Measurements from ENCODE around the gene PPP2R1B. TPM values are rescaled to one million over a fixed set of nuclear protein-coding genes. Genes with fewer than 3 reads are reported as not detected.

Gene PPP2R1B
- total and polyA plus RNA-seq, 2 of the 8 experiments (the other 6 are each of a cell fraction or from before 2014, with no cell fraction given) = 25.8 to 87.0 TPM

DNA sequence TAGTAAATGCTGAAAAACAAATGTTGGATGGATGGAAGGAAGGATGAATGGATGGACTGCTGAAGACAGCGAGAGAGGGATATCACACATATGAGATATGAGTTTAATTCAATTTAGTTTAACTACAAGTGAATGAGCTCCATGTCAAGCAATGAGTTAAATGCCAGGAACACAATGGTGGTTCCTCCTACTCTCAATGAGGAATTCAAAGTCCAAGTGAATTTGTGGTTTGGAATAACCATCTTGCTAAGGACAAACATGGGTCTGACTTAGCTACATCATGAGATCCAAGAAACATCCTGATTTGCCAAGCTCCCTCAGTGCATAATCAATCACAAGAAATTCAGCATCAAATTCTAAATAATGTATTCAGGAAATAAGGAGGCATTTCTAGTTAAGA, 26.1 kb upstream of the PPP2R1B start:
- Histone ChIP-seq H3K36me3 (ENCODE audit: control insufficient read depth in 2 of 4, insufficient read depth in 4 of 4, low read length in 3 of 4) (no peaks in the 10 kb centered on the region), H3K79me1 (ENCODE audit: low read depth, low read length) (no peaks in the 10 kb centered on the region), H3K9me3 (ENCODE audit: insufficient read depth in 2 of 2, low read depth in 1 of 2, low read length in 1 of 2) (no peaks in the 10 kb centered on the region), H3K27me3 (replicated peaks in 1 of 4; ENCODE audit: control insufficient read depth in 3 of 4, extremely low read depth in 1 of 4, insufficient read depth in 3 of 4, low read length in 3 of 4) (peaks cover 0 to 1% (median 0%) of the 10 kb centered on the region in 4 experiments; a peak in 1 of 7 replicates), H4K8ac (ENCODE audit: extremely low read depth, insufficient read depth, low read length) (no peak overlapping the region), H3K4me1 (replicated peaks in 1 of 4; ENCODE audit: control insufficient read depth in 3 of 4, insufficient read depth in 4 of 4, low read length in 3 of 4) (no peaks in the 10 kb centered on the region), H3K23me2 (ENCODE audit: low read depth, low read length) (no peaks in the 10 kb centered on the region; the same call in 1 of the 2 replicates), H4K20me1 (replicated peaks in 1 of 2; ENCODE audit: control insufficient read depth in 1 of 2, insufficient read depth in 2 of 2, low read length in 2 of 2) (no peaks in the 10 kb centered on the region), H2BK5ac (ENCODE audit: low read depth, low read length) (no peak overlapping the region), H2AFZ (ENCODE audit: low read length) (no peak overlapping the region), H3K4ac (replicated peaks; ENCODE audit: insufficient read length, low read depth, low read length) (no peak overlapping the region), H2AK5ac (ENCODE audit: low read depth, low read length) (no peak overlapping the region), H3K4me3 (ENCODE audit: extremely low read depth in 1 of 4, insufficient read depth in 2 of 4, low read depth in 3 of 4, low read length in 4 of 4) (no peak overlapping the region), H3K14ac (ENCODE audit: insufficient read length) (no peak overlapping the region), H3K27ac (ENCODE audit: low read depth, low read length) (no peak overlapping the region), H4K5ac (ENCODE audit: insufficient read length, low read depth, low read length) (no peak overlapping the region), H3K79me2 (ENCODE audit: control insufficient read depth in 1 of 2, insufficient read depth in 2 of 2, low read length in 2 of 2) (no peaks in the 10 kb centered on the region), H3K9ac (replicated peaks in 1 of 4; ENCODE audit: extremely low read depth in 1 of 4, low read depth in 3 of 4, low read length in 3 of 4) (no peak overlapping the region), H3K18ac (ENCODE audit: extremely low read depth, low read length) (no peak overlapping the region), H2BK12ac (ENCODE audit: low read depth, low read length) (no peak overlapping the region), H2BK20ac (ENCODE audit: low read length) (no peak overlapping the region), H2BK15ac (ENCODE audit: low read length) (no peak overlapping the region), H3K56ac (replicated peaks; ENCODE audit: insufficient read length, low read depth, low read length) (no peak overlapping the region), H2BK120ac (replicated peaks; ENCODE audit: low read depth, low read length) (no peak overlapping the region), H3K4me2 (ENCODE audit: insufficient read depth in 1 of 2, low read depth in 2 of 2, low read length in 2 of 2) (no peak overlapping the region), H3K23ac (ENCODE audit: insufficient read length) (no peak overlapping the region), H4K91ac (replicated peaks; ENCODE audit: insufficient read length, low read length) (no peak overlapping the region)
- DNase-seq (ENCODE audit: low read depth in 1 of 2, low spot score in 2 of 2) (no peak), FAIRE-seq (no peak)
- ChIA-PET CTCF (ENCODE audit: partially characterized antibody) (interaction anchor here (0.7 to 1.9 kb wide), 5 partner anchors 11 to 72 kb away, joined by 3 to 6 read pairs (median 3); no protein-coding TSS in a partner anchor), POLR2A (ENCODE audit: partially characterized antibody) (no interaction called here)
- WGBS, 2 experiments (ENCODE audit: extremely low coverage in 1 of 2, insufficient coverage in 1 of 2, insufficient read length in 1 of 2, insufficient replicate concordance in 2 of 2, low coverage in 1 of 2, low lambda C conversion rate in 2 of 2, missing lambda C conversion rate in 1 of 2) = 93% methylated on average over 1 of the region's 1 CpG; no CpG with 5 or more reads in 1 of the 2 experiments
- no peak for TF ChIP-seq TCF12 (IDR thresholded peaks at IDR 0.05; ENCODE audit: low read depth, low read length)
- no peak for TF ChIP-seq RAD21 (IDR thresholded peaks at IDR 0.05 in 1 of 2, conservative IDR thresholded peaks at IDR 0.05 in 1 of 2; ENCODE audit: low read depth in 2 of 2, low read length in 2 of 2)
- no peak for TF ChIP-seq MAFK (IDR thresholded peaks at IDR 0.05; ENCODE audit: low read depth, low read length)
- TF ChIP-seq SIN3A (conservative IDR thresholded peaks at IDR 0.05 in 1 of 2, IDR thresholded peaks at IDR 0.05 in 1 of 2; ENCODE audit: low read depth in 1 of 2, low read length in 2 of 2) = no peak
- TF ChIP-seq, protein P1, sequence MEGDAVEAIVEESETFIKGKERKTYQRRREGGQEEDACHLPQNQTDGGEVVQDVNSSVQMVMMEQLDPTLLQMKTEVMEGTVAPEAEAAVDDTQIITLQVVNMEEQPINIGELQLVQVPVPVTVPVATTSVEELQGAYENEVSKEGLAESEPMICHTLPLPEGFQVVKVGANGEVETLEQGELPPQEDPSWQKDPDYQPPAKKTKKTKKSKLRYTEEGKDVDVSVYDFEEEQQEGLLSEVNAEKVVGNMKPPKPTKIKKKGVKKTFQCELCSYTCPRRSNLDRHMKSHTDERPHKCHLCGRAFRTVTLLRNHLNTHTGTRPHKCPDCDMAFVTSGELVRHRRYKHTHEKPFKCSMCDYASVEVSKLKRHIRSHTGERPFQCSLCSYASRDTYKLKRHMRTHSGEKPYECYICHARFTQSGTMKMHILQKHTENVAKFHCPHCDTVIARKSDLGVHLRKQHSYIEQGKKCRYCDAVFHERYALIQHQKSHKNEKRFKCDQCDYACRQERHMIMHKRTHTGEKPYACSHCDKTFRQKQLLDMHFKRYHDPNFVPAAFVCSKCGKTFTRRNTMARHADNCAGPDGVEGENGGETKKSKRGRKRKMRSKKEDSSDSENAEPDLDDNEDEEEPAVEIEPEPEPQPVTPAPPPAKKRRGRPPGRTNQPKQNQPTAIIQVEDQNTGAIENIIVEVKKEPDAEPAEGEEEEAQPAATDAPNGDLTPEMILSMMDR (IDR thresholded peaks at IDR 0.05; ENCODE audit: control extremely low read depth in 1 of 3, insufficient read depth in 1 of 3, low read depth in 1 of 3, low read length in 3 of 3) = no peak
- TF ChIP-seq JUND (IDR thresholded peaks at IDR 0.05; ENCODE audit: low read length) = no peak
- no peak for TF ChIP-seq CREB1 (IDR thresholded peaks at IDR 0.05)
- TF ChIP-seq SP1 (IDR thresholded peaks at IDR 0.05; ENCODE audit: low read depth, low read length) = no peak
- TF ChIP-seq SIRT6 (IDR thresholded peaks at IDR 0.05; ENCODE audit: low read length) = no peak
- no peak for TF ChIP-seq RFX5 (IDR thresholded peaks at IDR 0.05; ENCODE audit: borderline replicate concordance, low read depth, low read length)
- no peak for TF ChIP-seq SP4 (IDR thresholded peaks at IDR 0.05; ENCODE audit: low read length)
- no peak for TF ChIP-seq NRF1 (IDR thresholded peaks at IDR 0.05; ENCODE audit: low read depth, low read length)

Data from H1 (cell line).